GM21576 (cell line): Measurements from ENCODE around the gene CAPZB.

Experiments used
- ATAC-seq: cut with Tn5 transposase; IDR thresholded peaks from one replicate; pipeline ENCODE4 v1.9.1; 2021; ENCODE audit warnings: mild to moderate bottlenecking, moderate library complexity; ENCODE audit not compliant: unreplicated experiment

CAPZB gene

GRCh38 chr1:19371226-19372135 lies 113.9 kb downstream of the CAPZB start:
- no peak for ATAC-seq

GRCh38 chr1:19370453-19371170 lies 114.7 kb downstream of the CAPZB start:
- ATAC-seq: no peak

GRCh38 chr1:19369396-19370090 lies 115.8 kb downstream of the CAPZB start:
- ATAC-seq: no peak

GRCh38 chr1:19368964-19369363 lies 116.4 kb downstream of the CAPZB start:
- no peak for ATAC-seq

- ATAC-seq: no peak
These were observed 117.3 kb downstream of the CAPZB start for GRCh38 chr1:19368050-19368449.

- no peak for ATAC-seq
These were observed 117.7 kb downstream of the CAPZB start for GRCh38 chr1:19367584-19368041.

- no peak for ATAC-seq
These were observed 118.5 kb downstream of the CAPZB start for GRCh38 chr1:19366599-19367536.

GRCh38 chr1:19365721-19366120 lies 119.6 kb downstream of the CAPZB start:
- no peak for ATAC-seq

GRCh38 chr1:19363536-19364152 lies 121.7 kb downstream of the CAPZB start:
- ATAC-seq: no peak

GRCh38 chr1:19361611-19362147 lies 123.7 kb downstream of the CAPZB start:
- ATAC-seq: no peak

GRCh38 chr1:19360843-19361610 lies 124.3 kb downstream of the CAPZB start:
- no peak for ATAC-seq

- no peak for ATAC-seq
These were observed 124.9 kb downstream of the CAPZB start for GRCh38 chr1:19360432-19360831.

GRCh38 chr1:19360016-19360415 lies 125.3 kb downstream of the CAPZB start:
- no peak for ATAC-seq

GRCh38 chr1:19359357-19359756 lies 126.0 kb downstream of the CAPZB start:
- ATAC-seq: no peak

GRCh38 chr1:19358710-19359109 lies 126.6 kb downstream of the CAPZB start:
- no peak for ATAC-seq

- no peak for ATAC-seq
These were observed 127.9 kb downstream of the CAPZB start for GRCh38 chr1:19357299-19357986.

- no peak for ATAC-seq
These were observed 129.1 kb downstream of the CAPZB start for GRCh38 chr1:19356266-19356665.

GRCh38 chr1:19354531-19354981 lies 130.8 kb downstream of the CAPZB start:
- ATAC-seq: no peak
